Kidney epithelial cell (primary cell): ENCODE data around the gene ZDHHC8. TPM values are rescaled to one million over a fixed set of nuclear protein-coding genes. Genes with fewer than 3 reads are reported as not detected.

ENCODE experiments used
- DNase-seq: peaks from one replicate; pipeline ENCODE4 v3.0.0-alpha.2; 2010; ENCODE audit warnings: low read depth
- H3K27me3 ChIP-seq: 2 replicates; pipeline ENCODE4 v1.6.0; 2011; ENCODE audit warnings: low read length; ENCODE audit not compliant: control insufficient read depth, insufficient read depth
- H3K36me3 ChIP-seq: 2 replicates; pipeline ENCODE4 v1.5.1; 2011; ENCODE audit warnings: low read length; ENCODE audit not compliant: control insufficient read depth, insufficient read depth
- H3K4me3 ChIP-seq: 2 replicates; pipeline ENCODE4 v1.5.1; 2011; ENCODE audit warnings: low read depth, mild to moderate bottlenecking, control low read depth, low read length
- CTCF ChIP-seq: IDR thresholded peaks from 2 replicates; pipeline ENCODE4 v1.5.1; 2011; ENCODE audit warnings: mild to moderate bottlenecking, moderate library complexity, low read length, control low read depth, inconsistent platforms; ENCODE audit not compliant: insufficient read depth, poor library complexity, severe bottlenecking
- total RNA-seq: library from RNA; depleted of rRNA; stranded (reverse); fragments of >200 nt; gene quantifications from 2 replicates; pipeline ENCODE4 v1.2.3, GENCODE V29; 2015

ZDHHC8 gene
- total RNA-seq, result 23.8 and 26.9 TPM in 2 replicates

- no peaks in the 10 kb centered on the region for H3K27me3 ChIP-seq
- no peaks in the 10 kb centered on the region for H3K36me3 ChIP-seq
- TF ChIP-seq CTCF, result no peak
- peak within 1 kb of the TSS; percentile 78 for H3K4me3 ChIP-seq
- DNase-seq, result no peak
Measured at GRCh38 chr22:20131597-20131858, at the start of gene ZDHHC8. Gene ZDHHC8, plus strand, starts transcription at chr22:20131804. Its CDS starts 144 bp downstream, at chr22:20131948.

- no peak for DNase-seq
- no peak overlapping the region for H3K4me3 ChIP-seq
- peaks cover 3% of the 10 kb centered on the region for H3K36me3 ChIP-seq
- no peaks in the 10 kb centered on the region for H3K27me3 ChIP-seq
- no peak for TF ChIP-seq CTCF
Measured at GRCh38 chr22:20083157-20083890, 48.3 kb upstream of the ZDHHC8 start.

GRCh38 chr22:20083891-20084546 lies 47.6 kb upstream of the ZDHHC8 start:
- peaks cover 3% of the 10 kb centered on the region for H3K36me3 ChIP-seq
- no peaks in the 10 kb centered on the region for H3K27me3 ChIP-seq
- TF ChIP-seq CTCF, result no peak
- no peak overlapping the region for H3K4me3 ChIP-seq
- no peak for DNase-seq

GRCh38 chr22:20084547-20085413 lies 46.8 kb upstream of the ZDHHC8 start:
- no peak for DNase-seq
- peak; percentile 52 for TF ChIP-seq CTCF
- Histone ChIP-seq H3K27me3 (no peaks in the 10 kb centered on the region), H3K4me3 (no peak overlapping the region), H3K36me3 (peaks cover 3% of the 10 kb centered on the region)

GRCh38 chr22:20085651-20086050 lies 46.0 kb upstream of the ZDHHC8 start:
- Histone ChIP-seq H3K27me3 (no peaks in the 10 kb centered on the region), H3K4me3 (no peak overlapping the region), H3K36me3 (peaks cover 3% of the 10 kb centered on the region)
- TF ChIP-seq CTCF, result no peak
- no peak for DNase-seq
